SK-N-SH treated with all-trans-retinoic acid at 6 μM for 48 hours (cell line): ENCODE measurements around the gene ZBTB7C.

Experiments
- ATAC-seq: fragments of 200-7000 bp; cut with Tn5 transposase; 3 replicates; pipeline ENCODE4 v1.9.1; 2020; ENCODE audit warnings: mild to moderate bottlenecking, moderate library complexity
- ARNTL ChIP-seq: fragments of 450-650 bp; formaldehyde crosslinking; IDR thresholded peaks from 2 replicates; pipeline ENCODE4 v1.5.0; 2020; ENCODE audit warnings: low read depth, mild to moderate bottlenecking, moderate library complexity, borderline replicate concordance
- CSDC2 ChIP-seq: fragments of 250-450 bp; sonication (Bioruptor Pico); IDR thresholded peaks from 2 replicates; pipeline ENCODE4 v1.5.0; 2020; ENCODE audit warnings: mild to moderate bottlenecking, moderate library complexity
- CSRNP3 ChIP-seq: fragments of 250-450 bp; sonication (Bioruptor Pico); IDR thresholded peaks from 2 replicates; pipeline ENCODE4 v1.5.1; 2021; ENCODE audit warnings: mild to moderate bottlenecking, moderate library complexity
- ESRRG ChIP-seq: fragments of 250-450 bp; sonication (Bioruptor Pico); IDR thresholded peaks from 2 replicates; pipeline ENCODE4 v1.6.1; 2021; ENCODE audit warnings: mild to moderate bottlenecking
- GLIS3 ChIP-seq: fragments of 250-450 bp; sonication (Bioruptor Pico); IDR thresholded peaks from 2 replicates; pipeline ENCODE4 v1.5.0; 2020; ENCODE audit warnings: mild to moderate bottlenecking, moderate library complexity
- ISL1 ChIP-seq: fragments of 250-450 bp; sonication (Bioruptor Pico); IDR thresholded peaks from 2 replicates; pipeline ENCODE4 v2.1.2; 2022; ENCODE audit warnings: mild to moderate bottlenecking, moderate library complexity
- OSR1 ChIP-seq: fragments of 250-450 bp; sonication (Bioruptor Pico); IDR thresholded peaks from 2 replicates; pipeline ENCODE4 v1.8.0; 2022; ENCODE audit warnings: moderate library complexity, mild to moderate bottlenecking, inconsistent platforms
- POU6F1 ChIP-seq: fragments of 250-450 bp; sonication (Bioruptor Pico); IDR thresholded peaks from 2 replicates; pipeline ENCODE4 v1.8.0; 2021; ENCODE audit warnings: low read depth, mild to moderate bottlenecking, moderate library complexity, borderline replicate concordance
- PPARA ChIP-seq: fragments of 250-450 bp; sonication (Bioruptor Pico); IDR thresholded peaks from 2 replicates; pipeline ENCODE4 v1.5.0; 2020; ENCODE audit warnings: mild to moderate bottlenecking, borderline replicate concordance
- RARB ChIP-seq: fragments of 250-450 bp; sonication (Bioruptor Pico); IDR thresholded peaks from 2 replicates; pipeline ENCODE4 v1.8.0; 2021; ENCODE audit warnings: mild to moderate bottlenecking, moderate library complexity
- SNAI2 ChIP-seq: fragments of 250-450 bp; sonication (Bioruptor Pico); IDR thresholded peaks from 2 replicates; pipeline ENCODE4 v1.5.0; 2020; ENCODE audit warnings: mild to moderate bottlenecking, moderate library complexity
- TCF4 ChIP-seq: fragments of 250-450 bp; sonication (Bioruptor Pico); IDR thresholded peaks from 2 replicates; pipeline ENCODE4 v1.8.0; 2021; ENCODE audit warnings: mild to moderate bottlenecking, moderate library complexity, borderline replicate concordance
- TOX ChIP-seq: fragments of 250-450 bp; sonication (Bioruptor Pico); IDR thresholded peaks from 2 replicates; pipeline ENCODE4 v1.8.0; 2021; ENCODE audit warnings: mild to moderate bottlenecking, moderate library complexity, borderline replicate concordance
- ZC3H10 ChIP-seq: fragments of 250-450 bp; sonication (Bioruptor Pico); IDR thresholded peaks from 2 replicates; pipeline ENCODE4 v1.5.1; 2021; ENCODE audit warnings: mild to moderate bottlenecking, moderate library complexity
- ZFP3 ChIP-seq: fragments of 250-450 bp; sonication (Bioruptor Pico); IDR thresholded peaks from 2 replicates; pipeline ENCODE4 v1.5.0; 2020; ENCODE audit warnings: mild to moderate bottlenecking, moderate library complexity
- ZFP30 ChIP-seq: fragments of 450-650 bp; formaldehyde crosslinking; IDR thresholded peaks from 2 replicates; pipeline ENCODE4 v1.5.0; 2022; ENCODE audit warnings: mild to moderate bottlenecking, moderate library complexity
- ZNF565 ChIP-seq: fragments of 450-650 bp; formaldehyde crosslinking; conservative IDR thresholded peaks from 2 replicates; pipeline ENCODE4 v1.5.0; 2020; ENCODE audit warnings: low read depth, mild to moderate bottlenecking, moderate library complexity
- ZNF70 ChIP-seq: fragments of 450-650 bp; formaldehyde crosslinking; IDR thresholded peaks from 2 replicates; pipeline ENCODE4 v1.5.0; 2020; ENCODE audit warnings: mild to moderate bottlenecking, moderate library complexity
- ZNF8 ChIP-seq: fragments of 450-650 bp; formaldehyde crosslinking; IDR thresholded peaks from 2 replicates; pipeline ENCODE4 v1.5.0; 2020; ENCODE audit warnings: mild to moderate bottlenecking, moderate library complexity
- TF ChIP-seq, protein P1 (sequence below): fragments of 250-450 bp; sonication (Bioruptor Pico); IDR thresholded peaks from 2 replicates; pipeline ENCODE4 v1.8.0; 2020; ENCODE audit warnings: mild to moderate bottlenecking, moderate library complexity, borderline replicate concordance
- TF ChIP-seq, protein P2 (sequence below): fragments of 250-450 bp; sonication (Bioruptor Pico); IDR thresholded peaks from 2 replicates; pipeline ENCODE4 v1.5.1; 2020; ENCODE audit warnings: low read depth, mild to moderate bottlenecking, moderate library complexity

ZBTB7C gene

GRCh38 chr18:48317781-48318381 lies 91.3 kb downstream of the ZBTB7C start:
- TF ChIP-seq POU6F1 (CRISPR knock-in tag) (no peak), ARNTL (CRISPR knock-in tag) (no peak), RARB (no peak), ZNF70 (no peak), ZNF565 (no peak), SNAI2 (CRISPR knock-in tag) (no peak), ZFP3 (CRISPR knock-in tag) (no peak), CSRNP3 (no peak), ZNF8 (CRISPR knock-in tag) (no peak), ZFP30 (CRISPR knock-in tag) (no peak), ZC3H10 (CRISPR knock-in tag) (no peak), OSR1 (CRISPR knock-in tag) (no peak), TOX (CRISPR knock-in tag) (no peak), PPARA (no peak), ISL1 (no peak)
- TF ChIP-seq, protein P1, sequence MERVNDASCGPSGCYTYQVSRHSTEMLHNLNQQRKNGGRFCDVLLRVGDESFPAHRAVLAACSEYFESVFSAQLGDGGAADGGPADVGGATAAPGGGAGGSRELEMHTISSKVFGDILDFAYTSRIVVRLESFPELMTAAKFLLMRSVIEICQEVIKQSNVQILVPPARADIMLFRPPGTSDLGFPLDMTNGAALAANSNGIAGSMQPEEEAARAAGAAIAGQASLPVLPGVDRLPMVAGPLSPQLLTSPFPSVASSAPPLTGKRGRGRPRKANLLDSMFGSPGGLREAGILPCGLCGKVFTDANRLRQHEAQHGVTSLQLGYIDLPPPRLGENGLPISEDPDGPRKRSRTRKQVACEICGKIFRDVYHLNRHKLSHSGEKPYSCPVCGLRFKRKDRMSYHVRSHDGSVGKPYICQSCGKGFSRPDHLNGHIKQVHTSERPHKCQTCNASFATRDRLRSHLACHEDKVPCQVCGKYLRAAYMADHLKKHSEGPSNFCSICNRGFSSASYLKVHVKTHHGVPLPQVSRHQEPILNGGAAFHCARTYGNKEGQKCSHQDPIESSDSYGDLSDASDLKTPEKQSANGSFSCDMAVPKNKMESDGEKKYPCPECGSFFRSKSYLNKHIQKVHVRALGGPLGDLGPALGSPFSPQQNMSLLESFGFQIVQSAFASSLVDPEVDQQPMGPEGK (CRISPR knock-in tag) = no peak
- TF ChIP-seq, protein P2, sequence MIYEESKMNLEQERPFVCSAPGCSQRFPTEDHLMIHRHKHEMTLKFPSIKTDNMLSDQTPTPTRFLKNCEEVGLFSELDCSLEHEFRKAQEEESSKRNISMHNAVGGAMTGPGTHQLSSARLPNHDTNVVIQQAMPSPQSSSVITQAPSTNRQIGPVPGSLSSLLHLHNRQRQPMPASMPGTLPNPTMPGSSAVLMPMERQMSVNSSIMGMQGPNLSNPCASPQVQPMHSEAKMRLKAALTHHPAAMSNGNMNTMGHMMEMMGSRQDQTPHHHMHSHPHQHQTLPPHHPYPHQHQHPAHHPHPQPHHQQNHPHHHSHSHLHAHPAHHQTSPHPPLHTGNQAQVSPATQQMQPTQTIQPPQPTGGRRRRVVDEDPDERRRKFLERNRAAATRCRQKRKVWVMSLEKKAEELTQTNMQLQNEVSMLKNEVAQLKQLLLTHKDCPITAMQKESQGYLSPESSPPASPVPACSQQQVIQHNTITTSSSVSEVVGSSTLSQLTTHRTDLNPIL (CRISPR knock-in tag) = no peak
- TF ChIP-seq, all 23 proteins: peak for 0
- no peak for ATAC-seq

- ATAC-seq = no peak
- no peak for TF ChIP-seq CSDC2 (CRISPR knock-in tag)
- no peak for TF ChIP-seq TOX (CRISPR knock-in tag)
- no peak for TF ChIP-seq ZC3H10 (CRISPR knock-in tag)
- TF ChIP-seq ZNF70 = no peak
- TF ChIP-seq ESRRG (CRISPR knock-in tag) = no peak
- TF ChIP-seq, protein P1 (CRISPR knock-in tag) = no peak
- TF ChIP-seq ISL1 = no peak
- TF ChIP-seq ZNF565 = no peak
- no peak for TF ChIP-seq POU6F1 (CRISPR knock-in tag)
- TF ChIP-seq ZNF8 (CRISPR knock-in tag) = no peak
- TF ChIP-seq TCF4 (CRISPR knock-in tag) = no peak
These were observed 93.0 kb downstream of the ZBTB7C start for GRCh38 chr18:48316177-48316576.

- ATAC-seq = no peak
- TF ChIP-seq TOX (CRISPR knock-in tag) (no peak), ZFP30 (CRISPR knock-in tag) (no peak), CSDC2 (CRISPR knock-in tag) (no peak), ZNF70 (no peak), ISL1 (no peak), POU6F1 (CRISPR knock-in tag) (no peak), ZNF8 (CRISPR knock-in tag) (no peak), GLIS3 (CRISPR knock-in tag) (no peak), ARNTL (CRISPR knock-in tag) (no peak), RARB (no peak), ESRRG (CRISPR knock-in tag) (no peak), ZNF565 (no peak), PPARA (no peak), SNAI2 (CRISPR knock-in tag) (no peak)
- TF ChIP-seq, protein P2 (CRISPR knock-in tag) = no peak
These were observed 94.5 kb downstream of the ZBTB7C start for GRCh38 chr18:48314690-48315089.
